ENCODE results near the gene NOSTRIN.

GRCh38 chr2:168798888-168799410 lies 3.5 kb upstream of the NOSTRIN start:
- TF ChIP-seq CTCF (IDR thresholded peaks at IDR 0.05) (no peak), POLR2A (IDR thresholded peaks at IDR 0.05) (no peak)
